Measurements from ENCODE around the gene MAB21L4.

GRCh38 chr2:240858871-240859270 lies 37.1 kb downstream of the MAB21L4 start:
- TF ChIP-seq POLR2A (IDR thresholded peaks at IDR 0.05; ENCODE audit: low read length) (no peak), TP53 (CRISPR knock-in tag; IDR thresholded peaks at IDR 0.05) (no peak), REST (IDR thresholded peaks at IDR 0.05) (no peak), CHD4 (IDR thresholded peaks at IDR 0.05; ENCODE audit: borderline replicate concordance) (no peak), FOSL2 (IDR thresholded peaks at IDR 0.05) (no peak), FOSL2 (CRISPR knock-in tag; IDR thresholded peaks at IDR 0.05) (no peak), CTCF (IDR thresholded peaks at IDR 0.05) (no peak), MAX (IDR thresholded peaks at IDR 0.05) (no peak), E2F6 (IDR thresholded peaks at IDR 0.05; ENCODE audit: borderline replicate concordance, low read depth) (no peak), HDAC2 (IDR thresholded peaks at IDR 0.05) (no peak)

Measured in A549 (cell line).